HG02623 (cell line): ENCODE results near the gene TGM4.
"Not testable (repeated sequence)": the region's sequence is repeated elsewhere in the genome, so short reads cannot be mapped to it uniquely, and the experiment has no call there.

Source experiments
- ATAC-seq: cut with Tn5 transposase; IDR thresholded peaks from one replicate; pipeline ENCODE4 v1.9.1; 2021; ENCODE audit warnings: moderate library complexity; ENCODE audit not compliant: unreplicated experiment

Gene TGM4

DNA sequence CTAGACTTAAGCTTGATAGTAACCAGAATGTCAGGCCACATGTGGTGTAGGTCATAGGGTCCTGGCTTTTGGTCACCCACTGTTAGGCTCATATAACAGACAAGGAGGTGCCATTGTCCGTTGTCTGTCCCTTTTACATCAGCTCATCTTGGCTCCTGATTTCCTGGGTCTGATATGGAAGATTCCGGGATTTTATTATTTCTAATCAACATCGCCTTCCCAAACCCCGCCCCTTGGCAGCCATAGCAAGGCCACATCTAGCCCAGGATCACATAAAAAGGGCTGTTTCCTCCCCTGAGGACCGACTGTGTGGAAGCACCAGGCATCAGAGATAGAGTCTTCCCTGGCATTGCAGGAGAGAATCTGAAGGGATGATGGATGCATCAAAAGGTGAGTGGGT, at the start of gene TGM4:
TGM4 (plus strand) TSS at position 301 of the 400 bp plus-strand sequence; CDS start at position 372, 71 bp downstream.
- ATAC-seq = no peak

DNA sequence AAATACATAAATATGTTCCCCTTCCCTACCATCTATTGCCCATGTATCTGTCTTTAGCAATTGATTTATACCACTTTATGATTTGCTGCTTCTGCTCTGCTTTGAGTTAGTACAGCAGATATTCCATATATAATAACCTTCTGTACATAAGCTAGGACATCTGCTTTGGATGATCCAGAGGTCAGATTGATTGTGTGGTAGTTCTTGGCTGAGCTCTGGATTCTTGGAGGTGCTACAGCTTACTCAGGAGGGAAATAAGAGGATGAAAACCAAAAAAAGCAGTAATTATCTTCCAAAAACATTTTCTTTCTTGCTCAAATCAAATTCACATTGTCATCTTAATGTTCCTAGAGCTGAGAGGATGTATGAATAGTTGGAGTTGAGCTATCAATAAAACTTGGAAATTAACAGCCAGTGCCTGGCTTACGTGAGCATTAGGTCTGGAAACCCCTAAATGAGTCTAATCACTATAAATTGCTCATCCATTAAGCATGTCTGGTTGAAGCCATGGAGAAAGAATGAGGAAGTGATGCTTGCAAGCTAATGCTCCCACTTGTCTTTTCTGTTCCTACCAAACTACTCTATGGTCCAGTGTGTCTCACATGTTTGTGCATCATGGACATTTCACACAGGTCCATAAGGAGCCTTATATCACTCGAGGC, 49.0 kb upstream of the TGM4 start:
- no peak for ATAC-seq

DNA sequence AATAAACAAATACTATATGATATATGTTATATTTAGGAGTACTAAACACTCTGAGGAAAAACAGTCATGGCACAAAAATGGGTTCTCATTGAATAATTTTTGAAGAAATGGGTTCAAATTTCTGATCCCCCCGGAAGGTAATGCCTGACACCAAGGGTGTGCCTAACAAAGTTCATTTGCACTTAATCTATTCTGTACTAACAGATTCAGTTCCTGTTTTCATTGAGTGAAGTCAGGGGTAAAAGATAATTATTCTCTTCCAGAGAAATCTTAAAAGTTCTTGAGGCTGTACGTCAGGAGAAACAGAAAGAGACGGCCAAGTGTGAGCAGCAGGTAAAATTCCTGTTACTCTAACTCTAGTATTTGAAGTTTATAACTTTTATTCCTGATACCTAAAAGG, 47.2 kb upstream of the TGM4 start:
- no peak for ATAC-seq

DNA sequence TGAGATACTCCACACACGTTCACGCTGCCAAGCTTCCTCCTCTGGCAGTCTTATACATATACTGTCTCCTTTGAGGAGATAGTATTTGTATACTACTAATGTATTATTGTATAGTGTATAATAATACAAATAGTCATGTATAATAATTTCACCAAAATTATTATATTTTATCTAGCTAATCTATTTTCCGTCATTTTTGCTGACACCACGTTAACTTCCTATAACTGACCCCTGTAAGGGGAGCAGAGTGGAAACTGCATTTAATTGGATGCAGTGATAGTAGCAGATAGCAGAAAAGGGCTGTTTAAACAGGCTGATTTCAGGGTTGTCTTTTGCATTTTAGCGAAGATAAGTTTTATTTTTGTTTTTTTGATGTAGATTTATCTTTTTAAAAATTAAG, 43.2 kb upstream of the TGM4 start:
- no peak for ATAC-seq

DNA sequence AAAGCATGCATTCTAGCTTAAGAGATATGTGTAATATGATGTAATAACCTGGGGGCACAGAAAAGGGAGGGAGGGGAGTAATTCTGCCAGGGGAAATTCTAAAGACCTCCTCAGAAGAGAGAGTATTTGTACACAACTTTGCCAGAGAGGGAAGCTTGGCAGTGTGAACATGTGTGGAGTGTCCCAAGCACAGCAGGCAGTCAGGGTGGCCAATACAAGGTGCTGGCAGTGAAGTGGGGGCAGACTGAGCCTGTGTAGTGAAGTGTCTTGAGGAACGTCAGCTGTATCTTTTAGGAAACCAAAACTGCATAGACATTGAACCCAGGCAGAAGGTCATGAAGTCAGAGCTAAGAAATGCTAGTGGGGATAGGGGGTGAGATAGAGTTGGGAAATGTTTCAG, 42.4 kb upstream of the TGM4 start:
- no peak for ATAC-seq

DNA sequence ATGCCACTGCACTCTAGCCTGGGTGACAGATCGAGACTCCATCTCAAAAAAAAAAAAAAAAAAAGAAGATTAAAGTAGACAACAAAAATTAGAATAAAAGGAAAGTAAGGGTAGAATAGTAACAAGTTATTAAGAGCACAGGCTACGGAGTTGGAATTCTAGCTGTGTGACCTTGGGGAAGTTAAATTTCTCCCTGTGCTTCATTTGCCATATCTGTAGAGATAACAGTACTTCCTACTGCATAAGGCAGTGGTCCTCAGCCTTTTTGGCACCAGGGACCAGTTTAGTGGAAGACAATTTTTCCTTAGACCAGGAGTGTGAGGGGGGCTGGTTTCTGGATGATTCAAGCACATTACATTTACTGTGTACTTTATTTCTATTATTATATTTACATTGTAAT, 41.4 kb upstream of the TGM4 start:
- ATAC-seq = no peak

DNA sequence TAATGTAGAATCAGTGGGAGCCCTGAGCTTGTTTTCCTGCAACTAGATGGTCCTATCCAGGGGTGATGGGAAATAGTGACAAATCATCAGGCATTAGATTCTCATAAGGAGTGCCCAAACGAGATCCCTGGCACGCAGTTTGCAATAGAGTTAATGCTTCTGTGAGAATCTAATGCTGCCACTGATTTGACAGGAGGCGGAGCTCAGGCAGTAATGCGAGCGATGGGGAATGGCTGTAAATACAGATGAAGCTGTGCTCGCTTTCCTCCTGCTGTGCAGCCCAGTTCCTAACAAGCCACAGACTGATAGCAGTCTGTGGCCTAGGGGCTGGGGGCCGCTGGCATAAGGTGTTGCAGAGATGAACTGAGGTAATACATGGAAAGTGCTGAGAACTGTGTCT, 41.0 kb upstream of the TGM4 start:
- ATAC-seq = no peak

DNA sequence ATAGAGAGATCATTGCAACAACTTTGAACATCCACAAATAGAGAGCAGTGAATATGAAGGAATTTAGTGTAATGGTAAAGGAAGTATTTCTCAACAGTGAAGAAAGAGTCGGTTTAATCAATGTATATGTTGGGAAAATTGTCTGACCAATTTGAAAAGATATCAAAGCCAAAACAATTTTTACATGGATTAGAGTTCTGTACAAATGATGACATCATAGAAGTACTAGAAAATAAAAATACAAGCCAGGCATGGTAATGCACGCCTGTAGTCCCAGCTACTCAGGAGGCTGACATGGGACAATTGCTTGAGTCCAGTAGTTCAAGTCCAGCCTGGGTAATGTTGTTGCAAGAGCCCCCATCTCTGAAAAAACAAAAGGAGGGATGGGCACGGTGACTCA, 38.7 kb upstream of the TGM4 start:
- ATAC-seq = no peak

DNA sequence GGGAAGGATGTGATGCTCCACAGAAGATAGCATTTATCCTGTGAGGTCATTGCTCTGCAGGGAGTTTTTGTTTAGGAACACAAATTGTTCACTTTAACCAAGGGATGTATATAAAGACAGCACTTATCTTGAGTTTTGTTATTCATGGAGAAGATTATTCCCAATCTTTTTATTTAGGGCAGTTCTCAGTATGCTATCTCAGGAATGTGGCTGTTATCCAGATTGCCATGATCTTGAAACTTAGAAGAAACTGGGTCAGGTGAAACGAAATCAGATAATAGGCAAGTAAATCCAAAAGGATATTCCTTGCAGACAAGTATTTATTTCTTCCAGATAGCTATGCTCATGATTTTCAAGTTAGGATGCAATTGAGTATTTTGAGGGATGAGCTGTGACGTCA, 32.0 kb upstream of the TGM4 start:
- ATAC-seq = no peak

DNA sequence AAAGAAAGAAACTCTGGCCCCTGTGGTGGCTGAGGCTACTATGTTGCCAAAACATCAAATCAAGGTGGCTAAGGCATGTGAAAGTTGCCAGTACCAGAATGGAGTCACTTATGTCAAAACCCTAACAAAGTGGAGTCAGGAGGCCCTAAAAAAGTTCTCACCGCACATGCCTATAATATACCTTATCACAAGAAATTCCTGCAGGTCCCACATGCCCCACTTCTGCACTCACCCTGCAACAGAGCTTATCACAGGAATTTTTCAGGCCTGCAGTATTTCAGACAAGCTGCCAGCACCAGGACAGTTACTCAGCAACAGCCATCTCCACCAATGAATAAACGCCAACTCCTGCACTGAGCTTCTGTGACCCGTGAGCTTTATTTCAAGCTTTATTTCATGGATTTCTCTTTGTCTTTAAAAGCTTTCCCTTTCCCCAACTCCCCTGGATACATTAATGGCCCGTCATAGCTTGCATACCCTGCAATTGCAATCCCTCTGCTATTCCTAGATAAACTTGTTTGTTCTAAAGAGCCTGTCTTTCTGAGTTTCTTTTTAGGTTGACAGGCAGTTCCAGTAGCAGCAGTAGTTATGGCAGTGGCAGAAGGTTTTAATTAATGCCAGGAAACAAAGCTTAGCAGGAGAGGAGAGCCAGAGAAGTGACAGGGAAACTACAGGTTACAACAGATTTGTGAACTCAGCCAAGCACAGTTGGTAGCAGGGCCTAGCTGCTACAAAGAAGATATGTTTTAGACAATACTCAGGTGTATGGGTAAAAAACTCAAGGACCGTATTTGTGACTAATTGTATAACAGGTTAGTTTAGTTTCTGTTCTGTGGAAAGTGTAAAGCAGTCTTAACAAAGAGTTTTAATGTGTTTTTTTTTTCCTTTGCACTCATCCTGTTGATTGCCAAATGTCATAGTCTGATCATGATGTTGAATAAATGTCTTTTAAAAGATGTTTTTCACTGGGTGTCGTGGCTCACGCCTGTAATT, 28.6 kb upstream of the TGM4 start:
- ATAC-seq = no peak

DNA sequence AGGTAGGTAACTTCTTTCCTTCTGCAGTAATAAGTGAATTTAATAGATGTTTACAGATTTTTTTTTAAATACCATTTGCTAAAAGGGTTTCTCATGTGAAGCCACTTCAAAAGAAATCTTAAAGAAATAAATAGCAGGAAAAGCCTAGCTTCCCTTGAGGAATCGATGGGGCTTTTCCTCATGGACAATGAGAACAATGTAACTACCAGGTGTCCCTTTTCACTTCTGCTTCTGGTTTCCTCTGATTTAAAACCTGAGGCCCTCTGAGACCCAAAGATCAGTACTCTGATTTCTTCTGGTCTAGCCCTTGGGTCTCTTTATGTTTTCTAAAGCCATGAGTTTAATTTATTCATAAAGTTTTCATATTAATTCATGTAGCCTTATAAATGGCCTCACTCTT, 25.8 kb upstream of the TGM4 start:
- no peak for ATAC-seq

DNA sequence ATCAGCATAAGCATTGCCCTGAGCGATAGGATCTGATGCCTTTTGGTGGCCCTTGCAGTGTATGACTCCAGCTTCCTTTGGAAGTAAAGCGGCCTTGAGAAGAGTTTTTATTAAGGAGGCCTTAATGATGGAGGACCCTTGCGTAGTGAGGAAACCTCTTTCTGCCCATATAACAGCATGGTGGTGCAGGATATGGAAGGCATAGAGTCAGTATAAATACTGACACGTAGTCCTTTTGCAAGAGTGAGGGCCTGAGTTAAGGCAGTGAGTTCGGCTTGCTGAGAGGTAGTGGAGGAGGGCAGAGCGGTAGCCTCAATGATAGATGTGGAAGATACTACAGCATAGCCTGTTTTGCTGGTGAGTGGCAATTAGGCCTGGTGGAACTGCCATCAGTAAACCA, 17.7 kb upstream of the TGM4 start:
- ATAC-seq = not testable (repeated sequence)

DNA sequence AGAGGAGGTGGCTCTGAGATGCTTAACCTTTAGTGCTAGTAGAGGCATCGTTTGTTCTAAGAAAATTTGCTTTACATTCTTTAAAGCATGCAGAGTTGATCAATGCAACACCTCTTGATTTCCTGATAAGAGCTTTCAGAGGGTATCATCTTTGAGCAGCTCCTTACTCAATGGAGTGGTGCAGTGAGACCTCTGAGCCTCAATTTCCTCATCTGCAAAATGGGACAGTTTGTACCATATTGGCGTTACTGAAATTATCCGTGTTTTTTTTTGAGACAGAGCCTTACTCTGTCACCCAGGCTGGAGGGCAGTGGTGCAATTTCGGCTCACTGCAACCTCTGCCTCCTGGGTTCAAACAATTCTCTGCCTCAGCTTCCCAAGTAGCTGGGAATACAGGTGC, 14.3 kb upstream of the TGM4 start:
- no peak for ATAC-seq

DNA sequence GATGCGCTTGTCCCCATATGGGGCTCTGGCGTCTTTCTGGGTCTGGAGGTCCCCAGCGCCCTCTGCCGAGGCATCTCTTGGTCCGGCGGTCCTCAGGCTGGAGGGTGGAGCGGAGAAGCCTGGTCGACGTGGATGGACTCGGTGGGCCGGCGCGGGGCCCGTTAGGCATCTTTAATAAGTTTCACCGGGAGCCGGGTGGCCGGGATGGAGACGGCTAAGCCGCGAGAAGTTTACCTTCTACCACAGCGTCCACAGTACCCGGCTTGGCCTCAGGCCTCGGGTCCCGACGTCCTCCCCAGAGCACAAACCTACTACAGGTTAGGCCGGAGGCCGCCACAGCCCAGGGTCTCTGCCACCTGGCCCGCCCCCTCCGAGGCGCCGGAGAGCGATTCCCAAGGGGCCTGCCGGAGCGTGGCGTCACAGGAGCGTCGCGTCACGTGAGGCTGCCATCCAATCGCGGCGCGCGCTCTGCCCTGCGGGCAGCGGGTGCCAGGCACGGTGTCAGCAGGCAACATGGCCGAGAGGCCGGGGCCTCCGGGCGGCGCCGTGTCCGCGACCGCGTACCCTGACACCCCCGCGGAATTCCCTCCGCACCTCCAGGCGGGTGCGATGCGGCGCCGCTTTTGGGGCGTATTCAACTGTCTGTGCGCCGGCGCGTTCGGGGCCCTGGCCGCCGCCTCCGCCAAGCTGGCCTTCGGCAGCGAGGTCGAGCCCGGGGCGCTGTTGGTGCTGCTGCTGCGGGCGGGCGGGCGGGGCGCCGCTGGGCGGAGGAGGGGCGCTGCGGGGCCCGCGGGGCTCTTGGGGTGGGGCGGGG, 12.8 kb upstream of the TGM4 start, which contains the start of gene TMEM42:
TMEM42 (plus strand) TSS at position 501 of the 814 bp plus-strand sequence; CDS start at position 514, 13 bp downstream.
- peak; percentile 93 for ATAC-seq

DNA sequence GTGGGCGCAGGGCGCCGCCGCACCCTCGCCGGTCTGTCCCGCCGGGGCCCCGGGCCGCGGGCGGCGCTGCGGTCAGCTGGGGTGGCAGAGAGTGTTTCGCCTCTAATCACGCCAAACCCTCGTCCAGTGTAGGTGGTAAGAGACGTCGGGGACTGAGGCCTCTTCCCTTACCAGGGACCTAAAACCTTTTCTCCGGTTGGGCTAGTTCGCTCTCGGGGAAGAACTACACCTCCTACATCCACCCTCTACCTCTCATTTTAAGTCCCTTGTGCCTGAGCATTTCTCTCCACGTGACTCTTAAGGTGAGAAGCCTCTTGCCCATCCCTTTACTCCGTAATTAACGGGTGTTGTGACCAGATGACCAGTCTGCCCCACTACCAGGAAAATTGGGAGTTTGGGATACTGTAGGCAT, 12.2 kb upstream of the TGM4 start:
- peak; percentile 25 for ATAC-seq

DNA sequence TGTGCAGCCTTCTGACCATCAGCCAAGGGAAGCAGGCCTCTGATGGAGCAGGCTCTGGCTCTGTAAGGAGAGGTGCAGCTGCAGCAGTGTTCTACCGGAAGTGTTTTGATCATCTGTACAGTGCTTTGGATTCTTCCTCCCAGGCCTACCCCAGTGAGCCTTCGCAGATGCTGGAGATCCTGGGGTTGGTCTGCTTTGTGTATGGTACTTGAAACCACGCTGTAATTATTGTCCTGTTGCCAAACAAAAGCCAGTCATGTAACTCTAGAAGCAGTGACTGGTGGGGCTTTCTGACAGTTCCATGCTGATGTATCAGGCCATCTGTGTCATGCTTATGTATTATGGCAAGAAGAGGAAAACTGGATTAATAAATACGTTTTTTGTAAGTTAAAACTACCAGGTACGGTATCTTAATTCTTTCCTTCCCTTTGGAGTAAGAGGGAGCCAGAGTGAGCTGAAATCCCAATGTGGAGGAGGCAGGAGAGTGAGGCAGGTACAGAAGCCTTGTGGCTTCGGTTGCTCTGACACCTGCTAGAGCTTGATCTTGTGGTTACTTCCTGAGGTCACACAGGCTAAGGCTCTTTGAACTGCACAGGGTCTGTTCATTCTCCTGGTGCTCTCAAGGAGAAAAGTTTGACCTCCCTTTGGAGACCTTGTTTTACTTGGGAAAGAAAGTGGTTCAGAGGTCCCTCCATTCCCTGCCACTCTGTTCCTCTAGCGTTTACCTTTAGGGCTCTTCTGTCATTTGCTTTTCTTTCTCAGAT, 9.0 kb upstream of the TGM4 start:
- ATAC-seq = no peak

DNA sequence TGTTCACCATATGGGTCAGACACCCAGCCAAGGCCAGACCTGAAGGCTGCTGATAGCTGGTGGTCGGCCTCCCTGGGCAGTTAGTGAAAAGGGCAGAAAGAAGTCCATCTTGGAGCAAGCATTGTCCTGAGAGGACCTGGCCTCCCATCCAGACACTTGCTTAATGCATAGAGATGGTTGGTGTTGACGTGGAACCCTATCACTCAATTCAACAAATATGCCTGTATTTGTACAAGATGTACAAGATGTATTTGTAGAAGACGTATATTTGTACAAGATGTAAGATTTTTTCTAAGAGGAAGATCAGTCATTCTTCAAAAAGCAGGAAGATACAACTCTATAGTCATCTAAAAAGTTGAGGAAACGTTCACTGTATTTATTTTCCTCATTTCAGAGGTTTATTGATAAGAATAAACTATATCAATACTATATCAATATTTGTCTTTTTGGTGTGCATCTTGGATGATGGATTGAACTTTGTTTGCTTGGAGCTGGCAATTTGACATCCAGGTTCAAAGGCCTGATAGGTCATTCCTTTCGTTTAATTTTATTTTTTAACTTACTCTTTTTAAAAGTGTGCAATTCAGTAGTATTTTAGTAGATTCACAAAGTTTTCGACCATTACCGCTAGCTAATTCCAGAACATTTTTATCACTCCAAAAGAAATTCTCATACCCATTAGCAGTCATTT, 6.8 kb upstream of the TGM4 start:
- no peak for ATAC-seq

DNA sequence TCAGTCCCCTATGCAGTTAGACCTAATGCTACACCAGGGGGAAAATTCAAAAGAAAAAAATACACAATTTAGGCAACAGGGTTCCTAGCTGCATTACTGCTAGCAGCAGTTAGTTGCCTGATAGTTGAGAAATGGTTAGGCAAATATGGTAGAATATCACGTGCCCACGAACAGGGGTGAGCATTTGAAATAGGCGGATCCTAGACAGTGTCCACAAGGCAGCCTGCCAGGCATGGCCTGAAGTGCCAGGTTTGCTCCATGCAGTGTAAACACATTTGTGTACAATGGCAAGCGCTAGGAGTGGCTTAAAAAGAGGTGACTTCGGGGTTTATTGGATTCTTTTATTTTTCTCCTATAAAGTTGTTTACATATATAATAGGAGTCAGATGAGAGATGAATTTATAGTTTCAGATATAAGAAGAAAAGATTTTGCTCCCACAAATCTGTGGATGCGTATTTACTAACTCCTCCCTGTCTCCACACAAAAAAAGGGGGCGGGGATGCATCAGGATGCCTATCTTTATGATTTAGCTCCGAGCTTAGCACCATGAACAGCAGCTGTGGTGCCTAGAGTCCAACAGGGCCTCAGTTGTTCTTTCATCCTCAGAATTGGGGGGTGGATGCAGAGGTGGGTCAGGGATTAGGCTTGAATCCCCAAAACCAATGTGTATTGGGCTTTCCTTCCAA, 3.9 kb upstream of the TGM4 start:
- no peak for ATAC-seq

DNA sequence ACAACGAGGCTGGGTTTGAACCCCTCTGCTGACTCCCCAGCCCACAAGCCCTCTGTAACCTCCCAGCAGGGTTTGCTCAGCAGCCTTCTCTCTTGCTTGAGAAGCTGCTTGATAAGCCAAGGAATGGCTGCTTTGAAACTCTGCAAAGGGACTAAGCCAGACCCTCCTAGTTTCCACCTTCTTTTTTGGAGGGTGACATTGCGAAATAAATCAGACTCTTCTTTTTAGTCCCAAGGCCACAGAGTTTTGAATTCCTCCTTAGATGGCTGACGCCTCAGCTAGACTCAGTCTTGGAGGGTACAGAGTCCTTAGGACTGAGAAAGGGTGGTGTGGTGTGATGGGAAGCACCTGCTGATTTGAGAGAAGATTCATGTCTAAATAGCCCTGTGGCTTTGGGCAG, 1.2 kb downstream of the TGM4 start:
- ATAC-seq = no peak
